Osteocyte (in vitro differentiated cells): ENCODE results near the gene MEGF6. TPM values are rescaled to one million over a fixed set of nuclear protein-coding genes. Genes with fewer than 3 reads are reported as not detected.

Source experiments
- DNase-seq: peaks from one replicate; pipeline ENCODE4 v3.0.0; 2021; ENCODE audit warnings: mixed read lengths; ENCODE audit not compliant: unreplicated experiment; ENCODE audit errors: extremely low spot score
- H3K27ac Mint-ChIP-seq: one replicate; pipeline ENCODE4 v1.8.0; 2021; ENCODE audit warnings: mild to moderate bottlenecking, mixed read lengths; ENCODE audit not compliant: unreplicated experiment
- H3K27me3 Mint-ChIP-seq: one replicate; pipeline ENCODE4 v1.8.0; 2021; ENCODE audit warnings: mixed read lengths; ENCODE audit not compliant: unreplicated experiment
- H3K36me3 Mint-ChIP-seq: one replicate; pipeline ENCODE4 v1.8.0; 2021; ENCODE audit warnings: mixed read lengths; ENCODE audit not compliant: unreplicated experiment
- H3K4me1 Mint-ChIP-seq: one replicate; pipeline ENCODE4 v1.8.0; 2021; ENCODE audit warnings: mixed read lengths; ENCODE audit not compliant: unreplicated experiment
- H3K4me3 Mint-ChIP-seq: one replicate; pipeline ENCODE4 v1.8.0; 2021; ENCODE audit warnings: mild to moderate bottlenecking, moderate library complexity, mixed read lengths; ENCODE audit not compliant: unreplicated experiment
- H3K9me3 Mint-ChIP-seq: one replicate; pipeline ENCODE4 v1.8.0; 2021; ENCODE audit warnings: mixed read lengths; ENCODE audit not compliant: unreplicated experiment
- CTCF ChIP-seq: fragments of 200-600 bp; sonication (generic); IDR thresholded peaks from 2 replicates; pipeline ENCODE4 v1.5.0; 2021; ENCODE audit warnings: antibody characterized with exemption, mild to moderate bottlenecking, moderate library complexity
- total RNA-seq: library from RNA; stranded (reverse); gene quantifications from 2 replicates; pipeline ENCODE4 v1.2.1, GENCODE V29; 2021

MEGF6 gene
- total RNA-seq, 1 donor from 2014 or later = 255 TPM

GRCh38 chr1:3520419-3521378 is 90.6 kb downstream of the MEGF6 start:
- Mint-ChIP-seq H3K36me3 (peaks cover 3% of the 10 kb centered on the region), H3K4me1 (peaks cover 47% of the 10 kb centered on the region), H3K27ac (no peak overlapping the region), H3K9me3 (no peaks in the 10 kb centered on the region), H3K4me3 (no peak overlapping the region), H3K27me3 (no peaks in the 10 kb centered on the region)
- TF ChIP-seq CTCF = no peak
- DNase-seq = no peak

- peaks cover 46% of the 10 kb centered on the region for H3K4me1 Mint-ChIP-seq
- TF ChIP-seq CTCF = no peak
- H3K36me3 Mint-ChIP-seq = peaks cover under 1% of the 10 kb centered on the region
- no peak overlapping the region for H3K4me3 Mint-ChIP-seq
- H3K9me3 Mint-ChIP-seq = no peaks in the 10 kb centered on the region
- DNase-seq = no peak
- H3K27me3 Mint-ChIP-seq = no peaks in the 10 kb centered on the region
- H3K27ac Mint-ChIP-seq = no peak overlapping the region
These were observed 91.9 kb downstream of the MEGF6 start for GRCh38 chr1:3519301-3519885.

GRCh38 chr1:3518756-3519155 is 92.6 kb downstream of the MEGF6 start:
- H3K4me1 Mint-ChIP-seq = peaks cover 41% of the 10 kb centered on the region
- no peaks in the 10 kb centered on the region for H3K9me3 Mint-ChIP-seq
- no peaks in the 10 kb centered on the region for H3K27me3 Mint-ChIP-seq
- no peak overlapping the region for H3K27ac Mint-ChIP-seq
- DNase-seq = no peak
- no peak for TF ChIP-seq CTCF
- no peaks in the 10 kb centered on the region for H3K36me3 Mint-ChIP-seq
- H3K4me3 Mint-ChIP-seq = no peak overlapping the region

GRCh38 chr1:3518256-3518655 is 93.1 kb downstream of the MEGF6 start:
- no peaks in the 10 kb centered on the region for H3K9me3 Mint-ChIP-seq
- no peak for DNase-seq
- no peak overlapping the region for H3K27ac Mint-ChIP-seq
- H3K4me1 Mint-ChIP-seq = peaks cover 36% of the 10 kb centered on the region
- peak; percentile 73 for TF ChIP-seq CTCF
- H3K4me3 Mint-ChIP-seq = no peak overlapping the region
- no peaks in the 10 kb centered on the region for H3K27me3 Mint-ChIP-seq
- H3K36me3 Mint-ChIP-seq = no peaks in the 10 kb centered on the region
